ENCODE data around the gene TSPAN3.
A peak's percentile ranks its signal among the peaks of the same experiment; 100 is the strongest.

DNA sequence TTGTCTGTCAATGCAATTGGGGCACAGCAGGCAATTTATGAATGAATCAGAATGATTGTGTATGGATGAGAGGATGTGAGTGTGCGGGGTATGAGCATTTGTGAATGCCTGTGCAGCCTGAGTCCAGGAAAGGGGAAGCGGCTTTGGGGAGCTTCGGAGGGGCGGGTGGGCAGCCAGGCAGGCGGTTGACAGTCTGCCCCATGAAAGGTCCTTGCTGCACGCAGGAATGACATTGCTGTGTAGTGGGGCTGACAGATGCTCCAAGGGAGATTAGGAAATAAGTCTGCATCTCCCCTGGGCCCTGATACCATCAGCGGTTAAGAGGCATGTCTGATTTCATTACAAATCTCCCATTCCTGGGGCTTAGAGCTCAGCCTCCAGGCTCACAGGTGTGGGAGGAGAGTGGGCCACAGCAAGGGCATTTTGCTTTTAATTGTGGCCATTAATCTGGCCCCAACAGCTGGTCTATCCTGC is 26.4 kb upstream of the TSPAN3 start:
- TF ChIP-seq, protein P1, sequence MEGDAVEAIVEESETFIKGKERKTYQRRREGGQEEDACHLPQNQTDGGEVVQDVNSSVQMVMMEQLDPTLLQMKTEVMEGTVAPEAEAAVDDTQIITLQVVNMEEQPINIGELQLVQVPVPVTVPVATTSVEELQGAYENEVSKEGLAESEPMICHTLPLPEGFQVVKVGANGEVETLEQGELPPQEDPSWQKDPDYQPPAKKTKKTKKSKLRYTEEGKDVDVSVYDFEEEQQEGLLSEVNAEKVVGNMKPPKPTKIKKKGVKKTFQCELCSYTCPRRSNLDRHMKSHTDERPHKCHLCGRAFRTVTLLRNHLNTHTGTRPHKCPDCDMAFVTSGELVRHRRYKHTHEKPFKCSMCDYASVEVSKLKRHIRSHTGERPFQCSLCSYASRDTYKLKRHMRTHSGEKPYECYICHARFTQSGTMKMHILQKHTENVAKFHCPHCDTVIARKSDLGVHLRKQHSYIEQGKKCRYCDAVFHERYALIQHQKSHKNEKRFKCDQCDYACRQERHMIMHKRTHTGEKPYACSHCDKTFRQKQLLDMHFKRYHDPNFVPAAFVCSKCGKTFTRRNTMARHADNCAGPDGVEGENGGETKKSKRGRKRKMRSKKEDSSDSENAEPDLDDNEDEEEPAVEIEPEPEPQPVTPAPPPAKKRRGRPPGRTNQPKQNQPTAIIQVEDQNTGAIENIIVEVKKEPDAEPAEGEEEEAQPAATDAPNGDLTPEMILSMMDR (IDR thresholded peaks at IDR 0.05; ENCODE audit: insufficient read depth, low read length) = no peak
- TF ChIP-seq POLR2AphosphoS5 (IDR thresholded peaks at IDR 0.05; ENCODE audit: low read depth) (no peak), SPI1 (IDR thresholded peaks at IDR 0.05; ENCODE audit: borderline replicate concordance, low read depth) (peak; percentile 51), GABPA (IDR thresholded peaks at IDR 0.05; ENCODE audit: low read depth) (no peak)
